K562 (cell line): ENCODE results near the gene RNF222. TPM values are rescaled to one million over a fixed set of nuclear protein-coding genes. Genes with fewer than 3 reads are reported as not detected.

ENCODE experiments used
- ATAC-seq: fragments of 200-7000 bp; cut with Tn5 transposase; 3 replicates; pipeline ENCODE4 v1.9.1; 2020; ENCODE audit warnings: moderate library complexity
- BruUV-seq: library from RNA; stranded (reverse); fragments of 400-500 nt; replicated peaks from 2 replicates; lab custom pipeline; 2021; lab: Mats Ljungman, UMichigan
- CTCF ChIA-PET: fragments of 300-600 bp; formaldehyde crosslinking; extraction: SDS; loops from one replicate; lab custom pipeline; 2021; ENCODE audit warnings: low intra/inter-chr PET ratio; lab: Yijun Ruan, JAX
- POLR2A ChIA-PET: fragments of 300-600, 350-650 bp; sonication (Branson Sonifier 250); formaldehyde crosslinking; extraction: SDS; loops from one replicate; lab custom pipeline; 2021; ENCODE audit warnings: antibody characterized with exemption, inconsistent platforms; lab: Yijun Ruan, JAX
- DNase-seq, 4 experiments: peaks; one replicate each; pipeline versions ENCODE4 v3.0.0 to v3.0.0-alpha.2; 2011 to 2018; ENCODE audit warnings: low spot score in 3 of 4, mixed read lengths in 3 of 4; ENCODE audit errors: extremely low read depth in 1 of 4
- FAIRE-seq: peaks from 2 replicates; lab custom pipeline; 2011; peaks lifted over from hg19 to GRCh38; lab: Jason Lieb, UNC
- H2AFZ ChIP-seq: 2 replicates; pipeline ENCODE4 v1.6.0; 2011; ENCODE audit warnings: low read depth, low read length, control low read depth, inconsistent platforms
- H3K27ac ChIP-seq: fragments of 200-600 bp; 3 replicates; pipeline ENCODE4 v1.8.0; 2011; ENCODE audit warnings: low read depth, mild to moderate bottlenecking, control low read depth, inconsistent platforms, low read length, moderate library complexity, mixed read lengths; ENCODE audit errors: extremely low read depth
- H3K27me3 ChIP-seq, 2 experiments: fragments of 300-600 bp in 1 of 2; 2 replicates in 1 of 2; 3 replicates in 1 of 2; pipeline versions ENCODE4 v1.6.0 to v1.8.0; 2011; ENCODE audit warnings: inconsistent platforms in 2 of 2, low read length in 2 of 2, mild to moderate bottlenecking in 1 of 2, mixed read lengths in 1 of 2, moderate library complexity in 1 of 2; ENCODE audit not compliant: control insufficient read depth in 2 of 2, insufficient read depth in 2 of 2
- H3K36me3 ChIP-seq: fragments of 300-600 bp; 3 replicates; pipeline ENCODE4 v1.8.0; 2011; ENCODE audit warnings: mild to moderate bottlenecking, low read length, inconsistent platforms; ENCODE audit not compliant: control insufficient read depth, insufficient read depth
- H3K4me1 ChIP-seq, 2 experiments: fragments of 200-600 bp in 1 of 2; replicated peaks in 1 of 2; 2 replicates in 1 of 2; 3 replicates in 1 of 2; pipeline versions ENCODE4 v1.5.1 to v1.8.0; 2011; ENCODE audit warnings: inconsistent platforms in 2 of 2, low read length in 2 of 2, mild to moderate bottlenecking in 1 of 2, mixed read lengths in 1 of 2, moderate library complexity in 1 of 2; ENCODE audit not compliant: control insufficient read depth in 2 of 2, insufficient read depth in 2 of 2
- H3K4me2 ChIP-seq: 2 replicates; pipeline ENCODE4 v1.6.1; 2011; ENCODE audit warnings: low read length, control low read depth, inconsistent platforms, mixed read lengths; ENCODE audit not compliant: insufficient read depth
- H3K4me3 ChIP-seq: fragments of 200-600 bp; sonication (generic), shearing (Covaris generic); 2 replicates; pipeline ENCODE4 v1.5.1; 2016; ENCODE audit warnings: control low read depth, inconsistent platforms
- H3K79me2 ChIP-seq: fragments of 200-600 bp; 3 replicates; pipeline ENCODE4 v1.8.0; 2011; ENCODE audit warnings: low read length, inconsistent platforms; ENCODE audit not compliant: control insufficient read depth, insufficient read depth
- H3K9ac ChIP-seq, 2 experiments: 2 replicates each; pipeline versions ENCODE4 v1.6.0 to v1.6.1; 2011; ENCODE audit warnings: low read depth in 2 of 2, low read length in 2 of 2, control low read depth in 1 of 2, inconsistent platforms in 1 of 2, mild to moderate bottlenecking in 1 of 2, mixed read lengths in 1 of 2; ENCODE audit not compliant: insufficient read depth in 1 of 2
- H3K9me1 ChIP-seq: one replicate; pipeline ENCODE4 v1.6.0; 2011; ENCODE audit warnings: inconsistent platforms, mild to moderate bottlenecking, low read length, moderate library complexity; ENCODE audit not compliant: control insufficient read depth, insufficient read depth
- H3K9me3 ChIP-seq: replicated peaks from 2 replicates; pipeline ENCODE4 v1.5.1; 2011; ENCODE audit warnings: low read depth, low read length, inconsistent platforms; ENCODE audit not compliant: control insufficient read depth, insufficient read depth
- H4K20me1 ChIP-seq: replicated peaks from 2 replicates; pipeline ENCODE4 v1.6.1; 2011; ENCODE audit warnings: low read length, inconsistent platforms, mixed read lengths; ENCODE audit not compliant: control insufficient read depth, insufficient read depth
- FOSL1 ChIP-seq: fragments of 200-800 bp; sonication (Bioruptor generic); conservative IDR thresholded peaks from 2 replicates; pipeline ENCODE4 v1.6.1; 2016; ENCODE audit warnings: missing genetic modification characterization, missing compliant biosample characterization
- FOXK2 ChIP-seq, 2 experiments: fragments of 450-650 bp; IDR thresholded peaks in 1 of 2; conservative IDR thresholded peaks in 1 of 2; 2 replicates each; pipeline ENCODE4 v1.6.1; 2016; ENCODE audit warnings: low read depth in 2 of 2, mild to moderate bottlenecking in 1 of 2
- IRF2 ChIP-seq: sonication (generic); formaldehyde crosslinking; IDR thresholded peaks from 2 replicates; pipeline ENCODE4 v1.8.1; 2022; ENCODE audit warnings: mild to moderate bottlenecking, missing genetic modification reagents
- KDM2B ChIP-seq: fragments of 250-450 bp; sonication (Bioruptor Pico); IDR thresholded peaks from 2 replicates; pipeline ENCODE4 v1.8.0; 2021; ENCODE audit warnings: mild to moderate bottlenecking, moderate library complexity
- MED1 ChIP-seq: sonication (generic); formaldehyde crosslinking; IDR thresholded peaks from 2 replicates; pipeline ENCODE4 v1.8.1; 2023; ENCODE audit warnings: missing genetic modification reagents, borderline replicate concordance
- MEIS2 ChIP-seq: fragments of 450-650 bp; IDR thresholded peaks from 2 replicates; pipeline ENCODE4 v1.6.1; 2014; ENCODE audit warnings: mild to moderate bottlenecking; ENCODE audit not compliant: partially characterized antibody
- MTA2 ChIP-seq: fragments of 450-650 bp; IDR thresholded peaks from 2 replicates; pipeline ENCODE4 v1.6.1; 2016; ENCODE audit warnings: low read depth
- PTBP1 ChIP-seq: fragments of 200-400 bp; formaldehyde crosslinking; IDR thresholded peaks from 2 replicates; pipeline ENCODE4 v1.6.1; 2017; ENCODE audit warnings: low read depth, low read length
- RBM34 ChIP-seq: fragments of 200-400 bp; formaldehyde crosslinking; IDR thresholded peaks from 2 replicates; pipeline ENCODE4 v1.6.1; 2018; ENCODE audit warnings: low read length, borderline replicate concordance; ENCODE audit not compliant: insufficient read depth
- SIN3B ChIP-seq: fragments of 450-650 bp; IDR thresholded peaks from 2 replicates; pipeline ENCODE4 v1.6.1; 2017; ENCODE audit warnings: low read depth, mild to moderate bottlenecking, moderate library complexity
- SREBF2 ChIP-seq: sonication (generic); formaldehyde crosslinking; IDR thresholded peaks from 2 replicates; pipeline ENCODE4 v1.4.0; 2020; ENCODE audit warnings: mild to moderate bottlenecking, missing genetic modification reagents
- SRSF9 ChIP-seq: fragments of 200-400 bp; formaldehyde crosslinking; IDR thresholded peaks from 2 replicates; pipeline ENCODE4 v1.6.1; 2017; ENCODE audit warnings: low read depth, low read length, borderline replicate concordance
- ZSCAN29 ChIP-seq: fragments of 450-650 bp; IDR thresholded peaks from 2 replicates; pipeline ENCODE4 v1.6.1; 2017
- WGBS: fragments of 100-300 bp; shearing (Covaris generic); methylation state at CpG from one replicate; pipeline ENCODE4 v1.1.6; 2016; ENCODE audit warnings: low coverage, mixed read lengths; ENCODE audit not compliant: insufficient coverage; ENCODE audit errors: missing lambda C conversion rate; 5-methylcytosine and 5-hydroxymethylcytosine counted together
- in situ Hi-C: fragments of 300-500 bp; cut with MboI; formaldehyde crosslinking; loops from 4 replicates; pipeline ENCODE4 v1.15.0; 2018; ENCODE audit warnings: inconsistent platforms, mixed read lengths
- intact Hi-C: fragments of 100-400 bp; cut with micrococcal nuclease; formaldehyde crosslinking; loops from 2 replicates; pipeline ENCODE4 v1.14.2; 2022
- polyA plus RNA-seq, 8 experiments: library from polyadenylated mRNA; depleted of rRNA in 4 of 8; stranded (reverse) in 5 of 8; unstranded in 3 of 8; fragments of >200 nt; fragmentation: Nextera tagmentation in 2 of 8; fragmentation: Illumina TruSeq in 1 of 8; extraction: Ambion mirVana in 2 of 8; extraction: Trizol in 1 of 8; gene quantifications; 2 replicates each; pipeline versions ENCODE4 v1.2.1 to v1.2.3, GENCODE V29; 2011 to 2014; ENCODE audit warnings: inconsistent platforms in 1 of 8, missing spikeins in 1 of 8
- total RNA-seq, 7 experiments: library from RNA; depleted of rRNA in 6 of 7; stranded (reverse); fragments of >200 nt in 6 of 7; fragmentation: Illumina TruSeq in 2 of 7; extraction: Trizol in 2 of 7; gene quantifications; 2 replicates each; pipeline versions ENCODE4 v1.2.1 to v1.2.3, GENCODE V29; 2011 to 2021; ENCODE audit warnings: low replicate concordance in 1 of 7
- TF ChIP-seq, protein P1 (sequence below): fragments of 450-650 bp; IDR thresholded peaks from one replicate; pipeline ENCODE4 v1.6.1; 2018; ENCODE audit warnings: mild to moderate bottlenecking, moderate library complexity; ENCODE audit not compliant: partially characterized antibody

The RNF222 gene
- total and polyA plus RNA-seq, 9 of the 15 experiments (the other 6 are each of a cell fraction or from before 2014, with no cell fraction given): not detected

DNA sequence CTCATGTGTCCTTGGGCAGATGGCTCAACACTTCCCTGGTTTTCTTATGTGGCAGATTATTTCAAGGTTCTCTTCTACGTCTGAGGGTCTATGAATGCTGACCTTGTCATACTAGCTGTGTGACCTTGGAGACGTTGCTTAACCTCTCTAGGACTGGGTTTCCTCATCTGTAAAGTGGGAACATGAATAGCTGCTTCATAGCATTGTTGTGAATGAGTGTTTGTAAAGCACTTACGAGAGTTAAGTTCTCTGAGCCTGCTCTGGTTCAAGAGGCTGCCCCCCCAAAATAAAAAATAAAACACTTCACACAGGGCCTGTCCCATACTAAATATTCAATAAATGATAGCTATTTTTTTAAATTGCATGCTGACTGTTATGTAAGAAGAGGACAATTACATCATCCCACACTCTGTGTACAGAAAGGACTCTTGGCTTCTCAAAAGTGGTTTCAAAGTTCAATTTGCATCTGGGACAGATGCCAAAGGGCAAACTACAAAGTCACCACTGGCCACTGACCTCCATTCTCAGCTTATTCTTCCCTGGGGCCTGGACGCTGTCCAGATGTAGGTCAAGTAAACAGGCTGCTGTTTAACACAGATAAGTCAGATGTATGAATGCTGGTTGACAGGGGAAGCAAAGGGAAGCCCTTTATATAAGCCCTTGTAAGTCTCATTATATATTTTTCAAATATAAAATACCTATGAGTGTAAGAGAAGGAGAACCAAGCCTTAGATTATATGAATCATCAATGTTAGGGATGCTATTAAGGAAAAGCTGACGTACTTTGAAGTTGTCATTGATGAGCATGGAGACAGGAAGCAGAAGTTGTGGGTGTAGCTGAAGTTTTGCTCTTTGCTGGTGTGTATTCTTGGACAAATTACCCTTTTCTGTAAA is 22.7 kb upstream of the RNF222 start (continued):
- TF ChIP-seq FOXK2 (conservative IDR thresholded peaks at IDR 0.05 in 1 of 2, IDR thresholded peaks at IDR 0.05 in 1 of 2; ENCODE audit: low read depth in 2 of 2) (peak; percentile 91 to 92), MED1 (no peak), SRSF9 (no peak), MTA2 (peak; percentile 86), MEIS2 (peak; percentile 72)
- TF ChIP-seq, protein P1, sequence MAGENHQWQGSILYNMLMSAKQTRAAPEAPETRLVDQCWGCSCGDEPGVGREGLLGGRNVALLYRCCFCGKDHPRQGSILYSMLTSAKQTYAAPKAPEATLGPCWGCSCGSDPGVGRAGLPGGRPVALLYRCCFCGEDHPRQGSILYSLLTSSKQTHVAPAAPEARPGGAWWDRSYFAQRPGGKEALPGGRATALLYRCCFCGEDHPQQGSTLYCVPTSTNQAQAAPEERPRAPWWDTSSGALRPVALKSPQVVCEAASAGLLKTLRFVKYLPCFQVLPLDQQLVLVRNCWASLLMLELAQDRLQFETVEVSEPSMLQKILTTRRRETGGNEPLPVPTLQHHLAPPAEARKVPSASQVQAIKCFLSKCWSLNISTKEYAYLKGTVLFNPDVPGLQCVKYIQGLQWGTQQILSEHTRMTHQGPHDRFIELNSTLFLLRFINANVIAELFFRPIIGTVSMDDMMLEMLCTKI: no peak
- TF ChIP-seq, all 486 proteins: peak for 108

DNA sequence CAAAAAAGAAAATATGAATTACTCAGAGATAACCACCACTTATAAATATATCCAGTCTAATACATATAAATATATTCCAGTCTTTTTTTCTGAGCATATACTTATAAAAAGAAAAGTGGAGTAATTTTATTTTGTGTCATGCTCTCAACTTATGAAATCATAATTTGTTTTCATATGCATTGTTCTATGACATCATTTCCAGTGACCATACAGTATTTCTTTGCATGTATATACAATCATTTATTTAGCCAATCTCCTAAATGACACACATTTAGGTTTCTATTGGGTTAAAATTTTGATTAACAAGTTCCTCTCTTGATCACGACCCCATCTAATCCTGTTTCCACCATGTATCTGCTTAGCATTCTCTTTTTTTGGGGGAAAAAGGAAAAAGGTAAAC is 21.7 kb upstream of the RNF222 start:
- Histone ChIP-seq H3K36me3 (no peaks in the 10 kb centered on the region), H2AFZ (peak overlapping the region; percentile 78; the same call in 1 of the 2 replicates), H3K9me1 (no peaks in the 10 kb centered on the region), H3K4me1 (peaks cover 0 to 25% of the 10 kb centered on the region in 2 experiments; a peak in 3 of 5 replicates), H3K4me2 (no peak overlapping the region), H3K79me2 (no peaks in the 10 kb centered on the region), H3K9ac (no peak overlapping the region), H3K9me3 (no peaks in the 10 kb centered on the region), H3K27ac (no peak overlapping the region), H4K20me1 (no peaks in the 10 kb centered on the region), H3K4me3 (no peak overlapping the region), H3K27me3 (no peaks in the 10 kb centered on the region)
- CTCF ChIA-PET: no interaction called here
- BruUV-seq: no TSS peak
- DNase-seq (no peak), ATAC-seq (no peak), FAIRE-seq (no peak)
- POLR2A ChIA-PET: interaction anchor here (1.2 to 1.7 kb wide), 4 partner anchors 11 to 39 kb away, joined by 3 to 6 read pairs (median 5); partner anchors contain the start of gene NDEL1
- no peak for TF ChIP-seq SREBF2 (CRISPR knock-in tag)
- no peak for TF ChIP-seq IRF2
- TF ChIP-seq ZSCAN29: no peak
- TF ChIP-seq RBM34: no peak
- TF ChIP-seq KDM2B (CRISPR knock-in tag): no peak
- no peak for TF ChIP-seq SIN3B
- no peak for TF ChIP-seq FOSL1 (tag)
- TF ChIP-seq PTBP1: no peak
- no peak for TF ChIP-seq SRSF9
- in situ Hi-C loops (no loop called here), intact Hi-C loops (loop anchor here (10.0 kb wide), 1 partner anchor 325 kb away; the partner anchor contains the start of gene CCDC42)
- WGBS: 60% methylated on average over 1 of the region's 1 CpG
